CMK (cell line): Measurements from ENCODE around the gene TMEM117.
"Not testable (repeated sequence)": the region's sequence is repeated elsewhere in the genome, so short reads cannot be mapped to it uniquely, and the experiment has no call there.

ENCODE experiments used
- DNase-seq: peaks from one replicate; pipeline ENCODE4 v3.0.0-alpha.2; 2010; ENCODE audit warnings: low read depth

Gene TMEM117

DNA sequence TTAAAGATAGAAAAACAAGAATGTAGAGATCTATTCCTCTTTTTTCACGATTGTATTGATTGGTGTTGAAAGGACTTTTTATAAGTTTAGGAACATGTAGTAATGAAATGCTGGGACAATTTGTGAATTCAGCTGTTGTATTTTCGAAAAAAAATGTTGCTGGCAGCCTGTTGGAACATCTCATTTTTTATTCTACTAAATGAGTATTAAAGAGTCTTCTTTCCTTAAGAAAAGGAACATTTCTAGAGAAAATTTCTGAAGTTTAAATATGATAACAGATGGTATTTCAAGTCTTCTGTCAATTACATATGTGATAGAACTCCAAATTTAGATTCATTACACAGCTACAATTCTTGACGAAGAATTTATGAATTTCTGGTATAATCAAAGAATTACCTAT is 189.6 kb downstream of the TMEM117 start:
- DNase-seq, result no peak

DNA sequence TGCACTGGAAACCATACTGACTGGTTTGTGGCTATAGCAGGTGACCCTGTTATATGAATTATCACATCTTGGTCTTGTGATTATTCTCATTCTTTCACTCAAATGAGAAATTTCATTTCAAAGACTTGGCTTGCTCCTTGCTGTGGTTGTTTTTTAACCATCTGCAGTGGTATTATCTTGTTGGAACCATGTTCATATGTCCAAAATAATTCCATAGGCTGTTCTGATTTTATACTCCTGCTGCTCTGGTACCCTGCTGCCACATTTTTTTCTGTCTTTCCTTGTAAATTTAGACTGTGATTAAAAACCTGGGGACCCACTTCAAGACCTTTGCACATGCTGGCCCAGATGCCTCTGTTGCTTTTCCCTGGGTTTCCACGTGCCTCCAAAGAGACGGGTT is 190.2 kb downstream of the TMEM117 start:
- no peak for DNase-seq

DNA sequence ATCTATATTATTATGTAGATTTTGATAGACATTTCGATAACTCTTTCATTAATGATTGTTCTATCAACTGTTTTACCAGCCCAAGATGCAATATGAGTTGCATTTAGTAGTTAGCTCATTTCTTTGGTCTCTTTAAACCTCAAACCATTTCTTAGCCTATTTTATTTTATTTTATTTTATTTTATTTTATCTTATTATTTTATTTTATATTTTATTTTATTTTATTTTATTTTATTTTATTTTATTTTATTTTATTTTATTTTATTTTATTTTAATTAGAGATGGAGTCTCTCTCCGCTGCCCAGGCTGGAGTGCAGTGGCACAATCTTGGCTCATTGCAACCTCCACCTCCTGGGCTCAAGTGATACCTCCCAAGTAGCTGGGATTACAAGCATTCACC is 191.0 kb downstream of the TMEM117 start:
- DNase-seq, result not testable (repeated sequence)

DNA sequence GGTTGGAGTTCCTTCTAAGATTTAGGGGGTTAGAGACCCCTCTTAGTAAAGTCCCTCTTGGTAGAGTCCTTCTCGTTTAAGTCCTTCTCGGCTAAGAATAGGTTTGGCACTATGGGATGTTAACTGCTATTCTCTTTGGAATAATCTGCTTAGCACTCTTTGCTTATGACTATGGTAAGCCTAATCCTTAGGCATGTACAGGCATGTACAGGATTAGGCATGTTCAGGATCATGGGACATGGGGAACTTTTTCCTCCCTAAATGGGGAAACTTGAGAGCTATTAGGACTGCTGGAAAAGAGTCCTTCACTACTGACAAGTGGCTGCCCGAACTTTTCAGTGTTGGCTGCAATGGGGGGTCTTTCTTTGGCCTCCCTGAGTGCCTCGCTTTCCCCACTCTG is 193.3 kb downstream of the TMEM117 start:
- no peak for DNase-seq

DNA sequence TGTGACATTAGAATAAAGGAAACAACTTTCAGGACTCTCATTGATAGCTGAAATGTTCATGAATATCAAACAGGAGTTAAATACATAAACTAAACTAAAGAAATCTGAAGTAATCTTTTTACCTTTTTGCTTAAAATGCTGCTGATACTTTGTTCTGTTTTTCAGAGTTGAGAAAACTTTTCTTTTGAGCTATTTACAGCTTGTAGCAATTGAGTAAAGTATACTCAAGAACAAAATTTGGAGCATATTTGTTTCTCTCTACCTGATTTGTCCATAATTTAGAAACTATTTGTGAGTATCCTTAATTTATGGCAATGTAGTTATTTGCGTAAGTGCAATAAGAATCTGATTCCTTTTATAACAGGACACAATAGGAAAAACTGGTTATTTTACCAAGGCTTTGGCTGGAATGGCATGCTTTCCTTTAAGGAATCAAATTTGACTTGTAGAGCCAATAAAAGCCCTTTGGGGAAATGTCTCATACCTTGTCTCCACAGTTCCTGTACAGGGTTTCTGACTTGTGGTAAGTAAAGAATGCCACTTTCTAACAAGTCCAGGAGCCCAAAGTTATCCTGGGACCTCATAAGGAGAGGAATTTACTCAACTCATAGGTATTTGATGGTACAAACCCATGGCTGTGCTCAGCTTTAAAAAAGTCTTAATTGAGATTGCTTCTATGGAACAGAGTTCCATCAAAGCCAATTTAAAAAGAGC is 195.7 kb downstream of the TMEM117 start:
- DNase-seq, result no peak

DNA sequence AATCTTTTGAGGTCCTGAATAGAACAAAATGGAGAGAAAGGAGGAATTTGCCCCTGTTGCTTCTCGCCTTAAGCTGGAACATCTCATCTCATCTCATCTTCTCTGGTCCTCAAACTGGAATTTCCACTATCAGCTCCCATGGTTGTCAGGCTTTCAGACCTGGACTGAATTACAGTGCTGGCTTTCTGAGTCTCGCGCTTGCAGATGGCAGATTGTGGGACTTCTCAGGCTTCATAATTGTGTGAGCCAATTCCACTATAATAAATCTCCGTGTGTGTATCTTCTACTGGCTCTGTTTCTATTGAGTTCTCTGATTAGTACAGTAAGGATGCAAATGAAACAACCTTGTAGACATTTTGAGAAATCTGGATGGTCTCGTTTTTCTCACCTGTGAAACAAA is 199.0 kb downstream of the TMEM117 start:
- DNase-seq, result no peak

DNA sequence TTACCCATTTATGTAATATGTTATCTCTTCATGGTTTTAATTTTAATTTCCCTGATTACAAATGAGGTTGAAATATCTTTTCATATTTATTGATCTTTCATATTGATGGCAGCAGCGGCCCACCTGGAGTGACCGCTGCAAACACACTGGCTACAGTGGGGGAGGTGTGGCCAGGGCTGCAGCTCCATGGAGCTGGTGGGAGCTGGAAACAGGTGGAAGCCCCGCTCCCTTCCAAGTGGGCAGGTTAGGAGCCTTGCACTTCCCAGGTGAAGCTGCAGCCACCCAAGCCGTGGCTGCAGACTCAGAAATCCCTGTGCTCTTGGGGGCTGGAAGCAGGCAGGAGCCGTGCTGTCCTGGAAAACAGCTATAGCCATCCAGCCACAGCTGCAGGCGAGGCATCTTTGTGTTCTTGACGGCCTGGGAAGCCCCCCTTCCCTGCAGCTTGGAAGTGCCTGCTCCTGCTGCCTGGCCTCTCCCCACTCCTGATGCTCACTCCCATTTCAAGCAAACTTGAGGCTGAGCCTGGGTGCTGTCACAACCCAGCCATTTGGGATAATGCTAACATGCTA is 201.1 kb downstream of the TMEM117 start:
- no peak for DNase-seq

DNA sequence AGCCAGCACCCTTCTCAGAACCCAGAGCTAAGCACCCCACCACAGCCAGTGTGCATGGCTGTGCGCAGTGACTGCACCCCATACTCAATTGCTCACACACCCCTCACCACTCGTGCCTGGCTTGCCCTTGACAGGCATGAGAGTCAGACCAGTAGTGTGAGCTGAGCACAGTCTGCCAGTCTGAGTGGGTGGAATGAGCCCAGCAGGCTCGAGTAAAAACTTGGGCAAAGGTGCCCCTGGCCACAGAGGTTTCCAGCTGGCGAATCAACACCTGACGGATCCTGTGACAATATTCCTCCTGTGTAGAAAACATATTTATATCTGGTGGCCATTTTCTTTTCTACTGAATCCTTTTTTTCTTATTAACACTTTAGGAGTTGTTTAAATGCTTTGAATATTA is 202.5 kb downstream of the TMEM117 start:
- no peak for DNase-seq

DNA sequence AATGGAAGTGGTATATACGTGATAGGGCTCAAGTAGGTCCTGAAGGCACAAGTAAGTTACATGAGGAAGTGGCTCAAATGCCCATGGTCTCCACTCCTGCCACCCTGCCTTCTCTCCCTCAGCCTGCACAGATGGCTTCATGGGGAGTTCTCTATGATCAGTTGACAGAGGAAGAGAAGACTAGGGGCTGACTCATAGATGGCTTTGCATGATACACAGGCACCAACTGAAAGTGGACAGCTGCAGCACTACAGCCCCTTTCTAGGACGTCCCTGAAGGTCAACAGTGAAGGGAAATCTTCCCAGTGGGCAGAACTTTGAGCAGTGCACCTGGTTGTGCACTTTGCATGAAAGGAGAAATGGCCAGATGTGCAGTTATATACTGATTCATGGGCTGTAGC is 208.6 kb downstream of the TMEM117 start:
- DNase-seq, result not testable (repeated sequence)

DNA sequence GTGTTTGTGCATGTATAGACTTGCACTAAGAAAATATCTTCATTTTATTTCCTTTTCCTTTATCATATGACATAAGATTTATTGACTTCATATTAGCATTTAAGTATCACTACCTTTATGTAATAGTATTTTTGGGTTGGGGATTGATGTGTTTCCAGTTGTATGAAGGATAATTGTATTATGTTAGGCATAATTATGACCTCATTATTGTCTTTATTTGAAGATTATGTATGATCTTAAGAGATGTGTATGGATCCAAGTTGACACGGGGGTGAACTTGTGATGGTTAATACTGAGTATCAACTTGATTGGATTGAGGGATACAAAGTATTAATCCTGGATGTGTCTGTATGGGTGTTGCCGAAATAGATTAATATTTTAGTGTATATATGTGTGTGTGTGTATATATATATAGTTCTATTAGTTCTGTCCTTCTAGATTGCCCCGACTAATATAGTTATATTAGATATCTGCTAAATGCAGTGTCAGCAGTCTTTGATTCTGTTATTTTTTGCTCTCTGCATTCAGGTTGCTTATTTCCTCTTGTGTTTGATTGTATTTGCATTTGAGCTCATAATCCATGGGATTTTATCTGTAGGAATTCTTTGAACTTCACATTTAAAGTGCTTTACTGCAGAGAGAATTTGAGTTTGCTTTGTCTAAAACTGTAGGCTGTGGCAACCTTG is 211.0 kb downstream of the TMEM117 start:
- DNase-seq, result no peak

DNA sequence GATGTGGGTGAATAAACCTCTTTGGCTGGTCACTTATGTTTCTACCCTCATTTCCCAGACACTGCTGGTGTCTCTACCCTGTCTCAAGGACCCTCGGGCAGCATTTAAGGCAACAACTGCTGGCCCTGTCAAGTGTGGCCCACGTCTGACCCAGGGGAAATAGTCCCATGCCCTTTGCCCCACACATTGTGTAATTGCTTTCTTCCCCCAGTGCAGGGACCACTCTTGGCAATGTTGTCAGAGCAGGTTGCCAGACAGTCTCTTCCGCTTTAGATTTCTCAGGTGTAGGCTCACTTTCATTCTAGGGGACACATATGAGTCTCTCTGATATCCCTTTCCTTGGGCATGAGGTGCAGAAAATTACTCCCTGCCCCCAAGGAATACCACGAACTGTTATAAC is 216.7 kb downstream of the TMEM117 start:
- DNase-seq, result no peak

DNA sequence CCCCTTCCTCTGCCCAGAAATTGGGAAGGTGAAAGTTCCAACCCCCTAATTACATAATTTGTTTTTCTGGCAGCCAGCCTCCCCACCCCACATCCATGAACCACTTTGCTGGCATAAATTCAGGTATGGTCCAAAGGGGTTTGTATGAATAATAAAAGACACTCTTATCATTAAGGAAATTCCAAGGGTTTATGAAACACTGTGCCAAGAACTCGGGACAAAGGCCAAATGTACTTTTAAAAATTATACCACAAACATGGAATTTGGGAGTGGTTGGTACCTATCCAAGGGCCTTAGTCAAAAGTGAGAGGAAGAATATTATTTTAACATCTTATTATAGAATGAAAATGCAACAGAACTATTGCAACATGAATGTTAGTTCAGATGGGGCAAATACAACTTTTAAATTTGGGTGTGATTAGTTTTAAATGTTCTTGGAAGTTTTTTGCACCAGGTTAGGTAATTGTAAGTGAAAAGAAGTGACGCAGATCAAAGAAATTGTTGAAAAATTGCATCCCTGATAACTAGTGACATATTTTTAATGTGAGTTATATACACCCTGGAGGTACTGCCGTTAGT is 217.8 kb downstream of the TMEM117 start:
- no peak for DNase-seq

DNA sequence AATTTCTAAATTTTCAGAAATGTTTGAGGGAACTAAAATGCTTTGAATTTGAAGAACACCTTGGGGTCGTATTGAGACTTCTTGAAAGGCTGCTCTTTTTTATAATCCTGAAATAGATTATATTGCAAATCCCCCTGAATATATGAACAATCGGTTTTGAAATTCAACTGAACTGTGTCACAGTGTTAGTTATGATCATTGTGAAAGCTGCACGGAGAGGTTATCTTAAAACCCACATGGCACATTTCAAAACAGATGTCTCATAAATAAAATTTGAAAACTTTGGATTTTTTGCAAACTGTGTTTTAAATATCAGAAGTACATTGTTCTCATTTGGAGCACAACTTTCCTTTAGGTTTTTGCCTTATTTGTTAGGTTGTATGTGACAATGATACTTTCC is 218.4 kb downstream of the TMEM117 start:
- DNase-seq, result no peak

DNA sequence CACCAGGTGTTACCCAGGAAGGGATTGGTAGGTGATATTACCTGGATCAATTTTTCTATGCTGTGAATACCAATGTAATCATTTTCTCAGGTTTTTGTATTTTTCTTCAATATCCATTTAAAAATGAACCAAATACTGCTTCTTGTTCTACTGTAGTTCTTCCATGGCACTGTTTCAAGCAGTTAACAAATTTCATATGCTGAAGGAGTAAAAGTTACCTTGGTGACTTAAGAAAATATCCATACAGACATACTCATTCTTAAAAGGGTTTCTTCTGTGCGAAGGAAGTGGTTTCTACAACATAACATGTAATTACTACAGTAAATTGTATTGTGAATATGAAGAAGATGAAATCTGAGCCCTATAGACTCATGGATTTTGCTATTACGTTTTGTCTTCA is 222.5 kb downstream of the TMEM117 start:
- DNase-seq, result no peak

DNA sequence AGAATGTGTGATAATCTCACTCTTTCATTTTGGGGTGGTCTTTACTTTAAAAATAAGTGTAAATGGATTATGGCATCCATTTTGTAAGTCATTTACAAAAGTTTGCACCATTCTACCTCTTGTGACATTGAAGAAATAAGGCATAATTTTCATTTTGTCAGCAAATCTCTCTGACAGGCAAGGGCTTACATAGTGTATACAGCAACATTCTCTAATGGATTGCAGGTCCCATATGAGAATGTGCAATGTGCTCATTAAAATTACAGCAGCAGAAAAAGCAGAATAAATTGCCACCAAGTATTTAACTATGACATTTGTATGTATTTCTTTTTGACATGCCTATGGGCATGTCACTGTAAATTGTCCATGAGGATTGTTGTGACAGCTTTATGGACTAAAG is 223.6 kb downstream of the TMEM117 start:
- no peak for DNase-seq

DNA sequence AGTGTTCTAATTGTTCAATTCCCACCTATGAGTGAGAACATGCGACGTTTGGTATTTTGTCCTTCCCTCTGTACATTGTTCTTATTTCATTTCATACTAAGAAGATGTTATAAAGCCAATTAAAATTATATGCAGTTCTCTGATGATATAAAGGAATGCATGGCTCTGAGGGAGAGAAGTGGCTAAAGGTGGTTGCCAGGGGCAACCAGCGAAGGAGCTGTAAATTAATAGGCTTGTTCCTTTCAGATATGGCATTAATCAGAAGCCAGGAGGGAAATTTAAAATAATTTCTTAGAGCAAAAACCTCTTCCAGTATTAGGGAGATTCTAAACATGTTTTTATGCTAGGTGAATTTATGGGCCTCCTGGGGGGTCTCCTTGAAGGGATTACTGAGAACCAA is 227.8 kb downstream of the TMEM117 start:
- DNase-seq, result no peak

DNA sequence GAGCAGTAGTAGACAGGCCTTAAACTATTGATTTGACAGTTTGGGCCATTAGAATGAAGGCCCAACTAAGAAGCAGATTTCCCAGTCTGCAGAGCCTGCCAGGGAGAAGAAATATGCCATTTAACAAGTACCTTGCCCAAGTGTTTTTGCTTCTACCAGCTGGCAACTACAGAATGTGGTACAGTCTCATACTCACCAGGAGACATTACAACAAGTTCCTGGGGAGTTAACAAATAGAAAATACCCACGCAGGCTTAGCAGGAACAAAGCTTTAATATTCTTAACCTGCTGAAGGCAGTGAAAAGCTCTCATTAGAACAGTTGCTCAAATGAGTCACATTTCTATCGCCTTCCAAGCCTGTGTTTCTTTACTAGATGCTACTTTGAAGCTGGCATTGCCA is 241.0 kb downstream of the TMEM117 start:
- no peak for DNase-seq

DNA sequence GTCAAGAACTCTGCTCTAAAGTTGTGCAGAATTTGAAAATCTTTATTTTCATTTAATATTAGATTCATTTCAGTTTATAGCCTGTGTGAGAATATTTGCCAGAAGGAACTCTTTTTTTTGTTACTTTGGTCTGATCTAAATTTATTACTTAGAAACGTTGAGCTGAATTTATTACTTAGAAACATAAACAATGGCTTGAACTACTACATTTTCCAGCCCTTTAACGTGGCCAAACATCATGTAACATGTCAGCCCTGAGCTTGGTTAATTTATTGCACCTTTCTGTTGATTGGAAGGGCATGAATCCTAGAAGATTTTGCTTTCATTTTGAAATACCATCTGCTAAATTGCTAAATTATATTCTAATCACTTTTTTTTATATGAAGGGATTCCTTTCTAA is 241.4 kb downstream of the TMEM117 start:
- no peak for DNase-seq

DNA sequence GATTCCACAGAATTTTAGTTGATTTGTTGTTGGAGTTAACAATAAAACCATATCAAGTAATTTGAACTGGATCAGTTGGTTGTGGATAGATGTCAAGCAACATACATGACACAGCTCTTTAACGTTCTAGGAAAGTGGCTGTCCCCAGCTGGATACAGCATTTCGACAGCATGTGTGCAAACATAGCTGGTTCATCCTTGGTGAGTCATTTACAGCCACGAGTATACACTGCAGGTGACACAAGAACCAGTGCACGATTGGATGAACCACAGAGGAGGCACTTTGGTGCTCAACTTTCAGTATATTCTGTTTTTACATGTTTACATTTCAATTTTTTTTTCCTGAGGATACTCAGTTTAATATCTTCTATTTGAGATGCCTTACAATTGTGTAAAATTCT is 242.4 kb downstream of the TMEM117 start:
- no peak for DNase-seq

DNA sequence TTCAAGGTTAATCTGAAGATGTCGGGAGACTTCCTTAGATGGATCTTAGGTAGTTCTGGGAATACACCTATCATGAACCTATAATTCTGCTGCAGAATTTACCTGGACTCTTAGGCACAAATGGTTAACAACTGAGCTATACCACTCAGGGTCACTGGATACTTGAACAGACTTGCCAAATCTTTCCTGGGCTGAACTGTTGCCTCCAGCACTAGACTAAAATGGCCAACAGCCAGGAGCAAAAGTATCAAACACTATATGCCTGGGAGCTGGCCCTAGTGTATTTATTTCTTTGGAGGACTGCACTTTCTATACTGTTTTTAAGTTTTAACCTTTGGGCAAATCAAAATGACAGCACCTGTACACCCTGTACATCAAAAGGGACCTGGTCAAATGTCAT is 252.8 kb downstream of the TMEM117 start:
- DNase-seq, result no peak

DNA sequence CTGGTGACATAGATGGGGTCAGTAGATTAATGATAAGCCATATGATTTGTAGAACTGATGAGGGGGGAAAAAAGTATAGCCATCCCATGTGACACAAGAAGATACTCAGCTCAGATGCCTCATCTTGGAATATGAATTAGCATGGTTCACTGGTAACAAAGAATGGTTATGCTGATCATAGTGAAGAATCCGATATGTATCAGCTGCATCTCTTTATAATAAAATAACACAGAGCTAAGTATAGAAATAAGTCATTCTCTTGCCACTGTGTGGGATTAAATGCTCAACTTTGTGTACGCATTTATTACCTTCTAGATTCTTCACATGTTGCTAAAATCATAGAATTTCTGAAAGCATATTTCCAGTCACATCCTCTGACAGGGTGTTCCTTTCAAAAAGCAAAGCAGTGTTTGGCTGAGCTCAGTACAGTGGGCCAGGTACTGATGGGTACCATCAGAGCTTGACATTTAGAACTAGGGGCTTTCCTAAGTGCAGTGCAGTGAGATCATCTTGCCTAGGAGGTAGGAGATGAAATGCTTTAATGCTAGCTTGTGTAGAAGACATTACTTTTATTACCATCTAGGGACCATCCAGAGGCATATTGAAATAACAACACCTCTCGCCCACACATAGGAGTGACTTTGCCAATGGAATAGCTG is 256.2 kb downstream of the TMEM117 start:
- no peak for DNase-seq

DNA sequence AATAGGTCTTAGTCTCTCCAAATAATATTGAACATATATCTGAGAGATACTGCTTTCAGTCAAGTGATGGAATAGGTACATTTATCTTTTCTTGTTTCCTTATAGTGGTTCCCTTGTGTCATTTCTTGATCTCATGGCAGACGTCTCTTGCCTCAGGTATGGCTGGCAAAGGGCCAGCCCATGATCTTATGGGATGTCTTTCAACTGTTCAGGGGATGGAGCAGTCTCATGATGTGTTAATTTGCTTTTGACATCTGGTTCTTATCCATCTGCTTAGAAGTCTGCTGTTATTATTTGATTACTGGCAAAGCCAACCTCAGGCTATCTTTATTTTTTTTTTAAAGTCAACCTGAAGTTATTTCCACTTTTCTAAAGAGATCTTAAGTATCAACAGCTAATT is 262.9 kb downstream of the TMEM117 start:
- DNase-seq, result no peak

DNA sequence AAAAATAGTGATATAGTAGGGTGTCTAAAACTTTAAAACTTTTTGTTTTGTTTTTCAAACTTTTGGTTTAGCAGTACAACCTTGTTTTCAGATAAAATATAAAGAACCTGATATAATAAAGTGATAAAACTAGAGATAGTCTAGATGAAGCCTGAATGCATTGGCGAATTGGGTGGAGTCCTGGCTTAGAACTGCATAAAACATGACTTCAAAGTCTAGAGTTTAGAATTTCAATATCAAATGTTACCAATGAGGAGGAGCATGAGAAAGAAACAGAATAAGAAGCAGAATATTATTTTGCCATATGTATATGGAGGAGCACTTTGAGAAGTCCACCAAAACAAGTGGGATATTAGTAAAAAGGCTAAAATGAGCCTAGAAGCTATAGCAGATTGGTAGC is 263.6 kb downstream of the TMEM117 start:
- DNase-seq, result no peak
